Endothelial cell of umbilical vein (primary cell): ENCODE data around the gene CDH19. TPM values are rescaled to one million over a fixed set of nuclear protein-coding genes. Genes with fewer than 3 reads are reported as not detected.

ENCODE experiments used
- BruUV-seq: library from RNA; stranded (reverse); fragments of 400-500 nt; replicated peaks from 2 replicates; lab custom pipeline; 2021; lab: Mats Ljungman, UMichigan
- CTCF ChIA-PET: fragments of 300-600, 350-600 bp; sonication (Branson Sonifier 250); formaldehyde crosslinking; loops from one replicate; lab custom pipeline; 2021; ENCODE audit warnings: antibody characterized with exemption, inconsistent platforms; lab: Charles Lee
- POLR2A ChIA-PET: fragments of 300-600, 350-600 bp; sonication (Branson Sonifier 250); formaldehyde crosslinking; loops from one replicate; lab custom pipeline; 2021; ENCODE audit warnings: antibody characterized with exemption, inconsistent platforms; lab: Charles Lee
- DNase-seq: peaks from one replicate; pipeline ENCODE4 v3.0.0-alpha.2; 2011; ENCODE audit warnings: low read depth, low spot score
- FAIRE-seq: peaks from 2 replicates; lab custom pipeline; 2011; peaks lifted over from hg19 to GRCh38; lab: Jason Lieb, UNC
- H2AFZ ChIP-seq: 2 replicates; pipeline ENCODE4 v1.6.0; 2012; ENCODE audit warnings: low read depth, low read length, control low read depth, inconsistent platforms
- H3K27ac ChIP-seq: 2 replicates; pipeline ENCODE4 v1.5.1; 2011; ENCODE audit warnings: low read depth, mild to moderate bottlenecking, control low read depth, low read length, moderate library complexity; ENCODE audit not compliant: insufficient read depth
- H3K27me3 ChIP-seq, 2 experiments: 2 replicates each; pipeline versions ENCODE4 v1.6.0 to v1.6.1; 2011; ENCODE audit warnings: low read length in 2 of 2, mixed read lengths in 1 of 2; ENCODE audit not compliant: control insufficient read depth in 2 of 2, insufficient read depth in 2 of 2
- H3K36me3 ChIP-seq, 2 experiments: 2 replicates in 1 of 2; 3 replicates in 1 of 2; pipeline ENCODE4 v1.5.1; 2011; ENCODE audit warnings: low read length in 2 of 2, mild to moderate bottlenecking in 1 of 2, moderate library complexity in 1 of 2; ENCODE audit not compliant: control insufficient read depth in 2 of 2, insufficient read depth in 2 of 2; ENCODE audit errors: extremely low read depth in 1 of 2
- H3K4me1 ChIP-seq: 3 replicates; pipeline ENCODE4 v1.5.1; 2011; ENCODE audit warnings: mild to moderate bottlenecking, low read length; ENCODE audit not compliant: control insufficient read depth, insufficient read depth; ENCODE audit errors: extremely low read depth
- H3K4me2 ChIP-seq: 2 replicates; pipeline ENCODE4 v1.6.1; 2011; ENCODE audit warnings: low read length, control low read depth, mixed read lengths; ENCODE audit not compliant: insufficient read depth
- H3K4me3 ChIP-seq, 3 experiments: fragments of 200-600 bp in 1 of 3; sonication (generic), shearing (Covaris generic) in 1 of 3; replicated peaks in 1 of 3; 2 replicates each; pipeline ENCODE4 v1.5.1; 2011 to 2016; ENCODE audit warnings: control low read depth in 3 of 3, low read length in 3 of 3, mild to moderate bottlenecking in 2 of 3, inconsistent platforms in 1 of 3, low read depth in 1 of 3, moderate library complexity in 1 of 3; ENCODE audit not compliant: insufficient read depth in 1 of 3
- H3K79me2 ChIP-seq: 2 replicates; pipeline ENCODE4 v1.6.0; 2012; ENCODE audit warnings: low read length, inconsistent platforms; ENCODE audit not compliant: control insufficient read depth, insufficient read depth
- H3K9ac ChIP-seq: replicated peaks from 2 replicates; pipeline ENCODE3; 2011; ENCODE audit warnings: low read length, control low read depth; ENCODE audit not compliant: insufficient read depth; ENCODE audit errors: extremely low read depth
- H3K9me1 ChIP-seq: replicated peaks from 3 replicates; pipeline ENCODE4 v1.6.0; 2011; ENCODE audit warnings: mild to moderate bottlenecking, low read length; ENCODE audit not compliant: control insufficient read depth, insufficient read depth; ENCODE audit errors: extremely low read depth
- H3K9me3 ChIP-seq: replicated peaks from 2 replicates; pipeline ENCODE4 v1.5.1; 2012; ENCODE audit warnings: low read length, inconsistent platforms; ENCODE audit not compliant: control insufficient read depth, insufficient read depth
- H4K20me1 ChIP-seq: replicated peaks from 2 replicates; pipeline ENCODE3; 2011; ENCODE audit warnings: mild to moderate bottlenecking, low read length; ENCODE audit not compliant: control insufficient read depth, insufficient read depth; ENCODE audit errors: extremely low read depth
- EZH2 ChIP-seq: IDR thresholded peaks from 2 replicates; pipeline ENCODE4 v1.6.1; 2012; ENCODE audit warnings: borderline replicate concordance, low read depth, mild to moderate bottlenecking, moderate library complexity, low read length, inconsistent platforms; ENCODE audit not compliant: severe bottlenecking
- FOS ChIP-seq: IDR thresholded peaks from 2 replicates; pipeline ENCODE4 v1.6.1; 2011; ENCODE audit warnings: mild to moderate bottlenecking, low read length, moderate library complexity, borderline replicate concordance; ENCODE audit not compliant: insufficient read depth
- GATA2 ChIP-seq: IDR thresholded peaks from 2 replicates; pipeline ENCODE4 v1.7.0; 2011; ENCODE audit warnings: low read depth, mild to moderate bottlenecking, moderate library complexity, mixed read lengths, low read length; ENCODE audit not compliant: insufficient read length, insufficient read depth
- JUN ChIP-seq: IDR thresholded peaks from 2 replicates; pipeline ENCODE4 v1.6.1; 2011; ENCODE audit warnings: borderline replicate concordance, low read depth; ENCODE audit not compliant: insufficient read length, insufficient read depth
- MYC ChIP-seq: IDR thresholded peaks from one replicate; pipeline ENCODE4 v1.6.1; 2011; ENCODE audit warnings: mild to moderate bottlenecking, low read depth, low read length
- POLR2A ChIP-seq: IDR thresholded peaks from 2 replicates; pipeline ENCODE4 v1.6.1; 2012; ENCODE audit warnings: low read depth, mild to moderate bottlenecking, control low read depth, low read length
- POLR2AphosphoS5 ChIP-seq: IDR thresholded peaks from 2 replicates; pipeline ENCODE4 v1.6.1; 2012; ENCODE audit warnings: low read depth, mild to moderate bottlenecking, control low read depth, low read length, moderate library complexity; ENCODE audit not compliant: insufficient read depth
- dilution Hi-C: fragments of 300-500 bp; cut with MboI; formaldehyde crosslinking; loops from one replicate; pipeline ENCODE4 v1.15.0; 2019; ENCODE audit warnings: low sequenced_read_pairs; ENCODE audit not compliant: extremely low pct_ligation_motif_present
- intact Hi-C: fragments of 100-400 bp; cut with micrococcal nuclease; formaldehyde crosslinking; loops from one replicate; pipeline ENCODE4 v1.10.0; 2022
- polyA plus RNA-seq, 4 experiments: library from polyadenylated mRNA; depleted of rRNA in 3 of 4; stranded (reverse) in 3 of 4; unstranded in 1 of 4; fragments of >200 nt; gene quantifications; 2 replicates each; pipeline versions ENCODE4 v1.2.1 to v1.2.3, GENCODE V29; 2011 to 2012; ENCODE audit warnings: missing spikeins in 1 of 4
- total RNA-seq: library from RNA; stranded (reverse); gene quantifications from 2 replicates; pipeline ENCODE4 v1.2.3, GENCODE V29; 2021
- TF ChIP-seq, protein P1 (sequence below), 2 donors: IDR thresholded peaks; 1 replicate in 1 of 2; 2 replicates in 1 of 2; pipeline ENCODE4 v1.5.1; 2011; ENCODE audit warnings: low read length in 2 of 2, mild to moderate bottlenecking in 2 of 2, moderate library complexity in 2 of 2, control low read depth in 1 of 2, inconsistent platforms in 1 of 2, low read depth in 1 of 2; ENCODE audit not compliant: insufficient read depth in 1 of 2; ENCODE audit errors: extremely low read depth in 1 of 2
- TF ChIP-seq, protein P2 (sequence below): IDR thresholded peaks from 2 replicates; pipeline ENCODE4 v1.6.1; 2011; ENCODE audit not compliant: insufficient read depth, insufficient read length

CDH19 gene
- total and polyA plus RNA-seq, 2 donors (not counting 3 experiments of a cell fraction or from before 2014, with no cell fraction given): not detected

DNA sequence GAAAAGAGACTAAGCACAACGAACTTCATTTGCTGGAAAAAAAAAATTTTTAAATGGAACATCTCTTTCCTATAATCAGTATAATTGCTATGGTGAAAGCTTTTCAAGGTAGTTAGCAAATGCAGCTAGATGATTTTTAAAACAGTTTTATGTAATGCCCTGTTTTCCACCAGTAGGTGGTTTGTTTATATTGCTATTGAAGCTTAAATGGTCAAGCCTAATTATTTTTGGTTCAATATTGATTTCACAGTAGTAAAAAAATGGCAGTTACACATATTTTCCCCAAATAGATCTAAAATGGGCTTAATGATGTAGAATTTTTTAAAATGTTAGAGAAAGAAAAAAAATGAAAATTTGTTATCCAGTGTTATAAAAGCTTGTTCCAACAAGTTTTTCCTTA is 70.2 kb downstream of the CDH19 start:
- intact Hi-C loops (no loop called here), dilution Hi-C loops (no loop called here)
- no peaks in the 10 kb centered on the region for H3K79me2 ChIP-seq
- H3K9me1 ChIP-seq: no peaks in the 10 kb centered on the region
- no TSS peak for BruUV-seq
- TF ChIP-seq, protein P1, sequence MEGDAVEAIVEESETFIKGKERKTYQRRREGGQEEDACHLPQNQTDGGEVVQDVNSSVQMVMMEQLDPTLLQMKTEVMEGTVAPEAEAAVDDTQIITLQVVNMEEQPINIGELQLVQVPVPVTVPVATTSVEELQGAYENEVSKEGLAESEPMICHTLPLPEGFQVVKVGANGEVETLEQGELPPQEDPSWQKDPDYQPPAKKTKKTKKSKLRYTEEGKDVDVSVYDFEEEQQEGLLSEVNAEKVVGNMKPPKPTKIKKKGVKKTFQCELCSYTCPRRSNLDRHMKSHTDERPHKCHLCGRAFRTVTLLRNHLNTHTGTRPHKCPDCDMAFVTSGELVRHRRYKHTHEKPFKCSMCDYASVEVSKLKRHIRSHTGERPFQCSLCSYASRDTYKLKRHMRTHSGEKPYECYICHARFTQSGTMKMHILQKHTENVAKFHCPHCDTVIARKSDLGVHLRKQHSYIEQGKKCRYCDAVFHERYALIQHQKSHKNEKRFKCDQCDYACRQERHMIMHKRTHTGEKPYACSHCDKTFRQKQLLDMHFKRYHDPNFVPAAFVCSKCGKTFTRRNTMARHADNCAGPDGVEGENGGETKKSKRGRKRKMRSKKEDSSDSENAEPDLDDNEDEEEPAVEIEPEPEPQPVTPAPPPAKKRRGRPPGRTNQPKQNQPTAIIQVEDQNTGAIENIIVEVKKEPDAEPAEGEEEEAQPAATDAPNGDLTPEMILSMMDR (IDR thresholded peaks at IDR 0.05; ENCODE audit: extremely low read depth in 1 of 2, insufficient read depth in 1 of 2, low read depth in 1 of 2, low read length in 2 of 2): no peak
- TF ChIP-seq EZH2: no peak
- no peak for TF ChIP-seq JUN
- TF ChIP-seq POLR2A: no peak
- TF ChIP-seq GATA2: no peak
- TF ChIP-seq FOS: no peak
- TF ChIP-seq, protein P2, sequence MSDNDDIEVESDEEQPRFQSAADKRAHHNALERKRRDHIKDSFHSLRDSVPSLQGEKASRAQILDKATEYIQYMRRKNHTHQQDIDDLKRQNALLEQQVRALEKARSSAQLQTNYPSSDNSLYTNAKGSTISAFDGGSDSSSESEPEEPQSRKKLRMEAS: no peak
- no peak for TF ChIP-seq MYC
- TF ChIP-seq POLR2AphosphoS5: no peak
- no peaks in the 10 kb centered on the region for H3K27me3 ChIP-seq
- H3K27ac ChIP-seq: no peak overlapping the region
- H3K4me1 ChIP-seq: no peaks in the 10 kb centered on the region
- no peaks in the 10 kb centered on the region for H4K20me1 ChIP-seq
- no peak overlapping the region for H3K9ac ChIP-seq
- ChIA-PET POLR2A (no interaction called here), CTCF (interaction anchor here (0.8 to 1.6 kb wide), 10 partner anchors 9 to 149 kb away, joined by 3 to 8 read pairs (median 4); no protein-coding TSS in a partner anchor)
- H2AFZ ChIP-seq: no peak overlapping the region
- no peak overlapping the region for H3K4me2 ChIP-seq
- no peaks in the 10 kb centered on the region for H3K36me3 ChIP-seq
- no peaks in the 10 kb centered on the region for H3K9me3 ChIP-seq
- no peak overlapping the region for H3K4me3 ChIP-seq
- DNase-seq: no peak
- no peak for FAIRE-seq
